Measurements from ENCODE around the gene KLHL13. TPM values are rescaled to one million over a fixed set of nuclear protein-coding genes. Genes with fewer than 3 reads are reported as not detected.
A peak's percentile ranks its signal among the peaks of the same experiment; 100 is the strongest.

The KLHL13 gene
- polyA plus RNA-seq, 1 donor from 2014 or later = 15.7 TPM

GRCh38 chrX:117977526-117977925 is 139.1 kb downstream of the KLHL13 start:
- no peak overlapping the region for H3K9ac ChIP-seq (ENCODE audit: low read length)
- no peak overlapping the region for H3K4me3 ChIP-seq (ENCODE audit: low read length)
- no peaks in the 10 kb centered on the region for H3K27me3 ChIP-seq (ENCODE audit: insufficient read depth, low read depth, low read length)
- no peaks in the 10 kb centered on the region for H4K20me1 ChIP-seq (ENCODE audit: insufficient read depth)
- H3K9me2 ChIP-seq (ENCODE audit: insufficient read depth, low read length) = no peaks in the 10 kb centered on the region
- no peak overlapping the region for H2AFZ ChIP-seq (ENCODE audit: low read depth, low read length)
- H3K36me3 ChIP-seq (ENCODE audit: insufficient read depth, low read length) = no peaks in the 10 kb centered on the region
- no peaks in the 10 kb centered on the region for H3F3A ChIP-seq (ENCODE audit: insufficient read depth, low read length, poor library complexity, severe bottlenecking)
- no peak overlapping the region for H3K4me2 ChIP-seq (ENCODE audit: low read length)
- no peak overlapping the region for H3K27ac ChIP-seq (ENCODE audit: low read length)
- no peaks in the 10 kb centered on the region for H3K9me3 ChIP-seq (ENCODE audit: low read length)
- H3K79me2 ChIP-seq (replicated peaks; ENCODE audit: insufficient read depth, low read length) = no peaks in the 10 kb centered on the region
- TF ChIP-seq MXI1 (conservative IDR thresholded peaks at IDR 0.05; ENCODE audit: poor library complexity, severe bottlenecking) (no peak), REST (IDR thresholded peaks at IDR 0.05; ENCODE audit: borderline replicate concordance) (no peak), TAF1 (IDR thresholded peaks at IDR 0.05; ENCODE audit: low read depth) (no peak), POLR2AphosphoS5 (IDR thresholded peaks at IDR 0.05) (no peak), EP300 (conservative IDR thresholded peaks at IDR 0.05; ENCODE audit: poor library complexity, severe bottlenecking) (no peak), EZH2 (IDR thresholded peaks at IDR 0.05; ENCODE audit: borderline replicate concordance, insufficient read depth, low read length, poor library complexity, severe bottlenecking) (no peak), CTCF (IDR thresholded peaks at IDR 0.05; ENCODE audit: poor library complexity, severe bottlenecking) (no peak), RAD21 (conservative IDR thresholded peaks at IDR 0.05) (no peak), SMC3 (conservative IDR thresholded peaks at IDR 0.05; ENCODE audit: poor library complexity) (no peak)

- no peaks in the 10 kb centered on the region for H3K36me3 ChIP-seq (ENCODE audit: insufficient read depth, low read length)
- no peak overlapping the region for H2AFZ ChIP-seq (ENCODE audit: low read depth, low read length)
- H3K79me2 ChIP-seq (replicated peaks; ENCODE audit: insufficient read depth, low read length) = no peaks in the 10 kb centered on the region
- H3K4me3 ChIP-seq (ENCODE audit: low read length) = peak overlapping the region; percentile 61
- H3K27me3 ChIP-seq (ENCODE audit: insufficient read depth, low read depth, low read length) = no peaks in the 10 kb centered on the region
- peak overlapping the region; percentile 65 for H3K27ac ChIP-seq (ENCODE audit: low read length)
- no peaks in the 10 kb centered on the region for H3K9me2 ChIP-seq (ENCODE audit: insufficient read depth, low read length)
- no peaks in the 10 kb centered on the region for H4K20me1 ChIP-seq (ENCODE audit: insufficient read depth)
- peak overlapping the region; percentile 51 for H3K4me2 ChIP-seq (ENCODE audit: low read length)
- H3K9ac ChIP-seq (ENCODE audit: low read length) = peak overlapping the region; percentile 60
- H3F3A ChIP-seq (ENCODE audit: insufficient read depth, low read length, poor library complexity, severe bottlenecking) = no peaks in the 10 kb centered on the region
- TF ChIP-seq REST (IDR thresholded peaks at IDR 0.05; ENCODE audit: borderline replicate concordance) (peak; percentile 4), TAF1 (IDR thresholded peaks at IDR 0.05; ENCODE audit: low read depth) (no peak), POLR2AphosphoS5 (IDR thresholded peaks at IDR 0.05) (peak; percentile 3)
- no peaks in the 10 kb centered on the region for H3K9me3 ChIP-seq (ENCODE audit: low read length)
Observed at GRCh38 chrX:117973110-117973807, 143.4 kb downstream of the KLHL13 start.
